IPS-20b (cell line): ENCODE results near the gene CRY1.

Experiments
- H3K27ac ChIP-seq: one replicate; pipeline ENCODE4 v1.5.1; 2013; ENCODE audit warnings: low read length
- H3K27me3 ChIP-seq: 2 replicates; pipeline ENCODE4 v1.6.1; 2013; ENCODE audit warnings: mild to moderate bottlenecking, low read length, inconsistent platforms; ENCODE audit not compliant: insufficient read depth
- H3K36me3 ChIP-seq: 2 replicates; pipeline ENCODE4 v1.6.1; 2013; ENCODE audit warnings: low read depth, mild to moderate bottlenecking, inconsistent platforms, low read length, moderate library complexity; ENCODE audit not compliant: insufficient read depth
- H3K4me1 ChIP-seq: 2 replicates; pipeline ENCODE4 v1.6.1; 2013; ENCODE audit warnings: mild to moderate bottlenecking, control low read depth, inconsistent platforms, low read length, moderate library complexity; ENCODE audit not compliant: insufficient read depth
- H3K4me3 ChIP-seq: 2 replicates; pipeline ENCODE4 v1.5.1; 2013; ENCODE audit warnings: mild to moderate bottlenecking, low read length, inconsistent platforms
- H3K9ac ChIP-seq: 2 replicates; pipeline ENCODE4 v1.6.1; 2013; ENCODE audit warnings: low read depth, mild to moderate bottlenecking, inconsistent platforms, low read length, moderate library complexity
- H3K9me3 ChIP-seq: 2 replicates; pipeline ENCODE4 v1.6.1; 2013; ENCODE audit warnings: mild to moderate bottlenecking, low read depth, low read length, inconsistent platforms; ENCODE audit not compliant: insufficient read depth

The CRY1 gene

GRCh38 chr12:106953352-106954250 is 139.7 kb downstream of the CRY1 start:
- Histone ChIP-seq H3K27ac (no peak overlapping the region), H3K27me3 (peaks cover 14% of the 10 kb centered on the region; the same call in 1 of the 2 replicates), H3K9me3 (peaks cover 5% of the 10 kb centered on the region), H3K9ac (no peak overlapping the region), H3K4me1 (no peaks in the 10 kb centered on the region), H3K4me3 (no peak overlapping the region), H3K36me3 (no peaks in the 10 kb centered on the region)

- Histone ChIP-seq H3K4me3 (no peak overlapping the region), H3K9ac (no peak overlapping the region), H3K4me1 (no peaks in the 10 kb centered on the region), H3K27me3 (peaks cover 14% of the 10 kb centered on the region; the same call in 1 of the 2 replicates), H3K9me3 (peaks cover 21% of the 10 kb centered on the region), H3K27ac (no peak overlapping the region), H3K36me3 (no peaks in the 10 kb centered on the region)
Observed at GRCh38 chr12:106950591-106950990, 142.8 kb downstream of the CRY1 start.

- Histone ChIP-seq H3K27ac (no peak overlapping the region), H3K4me3 (no peak overlapping the region), H3K27me3 (no peaks in the 10 kb centered on the region), H3K9me3 (peaks cover 44% of the 10 kb centered on the region), H3K36me3 (no peaks in the 10 kb centered on the region), H3K4me1 (no peaks in the 10 kb centered on the region), H3K9ac (no peak overlapping the region)
Observed at GRCh38 chr12:106947461-106947860, 145.9 kb downstream of the CRY1 start.

- no peaks in the 10 kb centered on the region for H3K36me3 ChIP-seq
- H3K4me1 ChIP-seq, result no peaks in the 10 kb centered on the region
- H3K27ac ChIP-seq, result no peak overlapping the region
- peaks cover 44% of the 10 kb centered on the region for H3K9me3 ChIP-seq
- no peak overlapping the region for H3K4me3 ChIP-seq
- H3K9ac ChIP-seq, result no peak overlapping the region
- H3K27me3 ChIP-seq, result no peaks in the 10 kb centered on the region
Observed at GRCh38 chr12:106945261-106945851, 148.0 kb downstream of the CRY1 start.

- Histone ChIP-seq H3K9me3 (peaks cover 34% of the 10 kb centered on the region), H3K36me3 (no peaks in the 10 kb centered on the region)
Observed at GRCh38 chr12:106942775-106943174, 150.6 kb downstream of the CRY1 start.

GRCh38 chr12:106941481-106942156 is 151.7 kb downstream of the CRY1 start:
- no peak overlapping the region for H3K4me3 ChIP-seq
- H3K36me3 ChIP-seq, result no peaks in the 10 kb centered on the region
- H3K27ac ChIP-seq, result no peak overlapping the region
- no peaks in the 10 kb centered on the region for H3K27me3 ChIP-seq
- H3K9ac ChIP-seq, result no peak overlapping the region
- H3K4me1 ChIP-seq, result no peaks in the 10 kb centered on the region
- H3K9me3 ChIP-seq, result peaks cover 31% of the 10 kb centered on the region

More at GRCh38 chr12:106942775-106943174, 150.6 kb downstream of the CRY1 start:
- no peak overlapping the region for H3K27ac ChIP-seq
- no peaks in the 10 kb centered on the region for H3K4me1 ChIP-seq
- H3K9ac ChIP-seq, result no peak overlapping the region
- no peaks in the 10 kb centered on the region for H3K27me3 ChIP-seq
- H3K4me3 ChIP-seq, result no peak overlapping the region
